Left ventricle myocardium inferior (tissue), 1 donor: ENCODE results near the gene NHS. TPM values are rescaled to one million over a fixed set of nuclear protein-coding genes. Genes with fewer than 3 reads are reported as not detected.
A peak's percentile ranks its signal among the peaks of the same experiment; 100 is the strongest.

Experiments used
- DNase-seq: peaks from one replicate; pipeline ENCODE4 v3.0.0-alpha.2; 2020
- H3K27ac ChIP-seq: fragments of 200-600 bp; replicated peaks from 2 replicates; pipeline ENCODE4 v1.8.0; 2021
- H3K27me3 ChIP-seq: fragments of 200-600 bp; 2 replicates; pipeline ENCODE4 v1.8.0; 2021; ENCODE audit warnings: low read depth
- H3K36me3 ChIP-seq: fragments of 200-600 bp; 2 replicates; pipeline ENCODE4 v1.8.0; 2021
- H3K4me1 ChIP-seq: fragments of 200-600 bp; 2 replicates; pipeline ENCODE4 v1.8.0; 2021
- H3K4me3 ChIP-seq: fragments of 200-600 bp; 2 replicates; pipeline ENCODE4 v1.8.0; 2021; ENCODE audit warnings: mild to moderate bottlenecking, moderate library complexity
- H3K9me3 ChIP-seq: fragments of 200-600 bp; replicated peaks from 2 replicates; pipeline ENCODE4 v1.8.0; 2021
- intact Hi-C: fragments of 100-400 bp; cut with micrococcal nuclease; formaldehyde crosslinking; loops from one replicate; pipeline ENCODE4 v1.11.0; 2022
- total RNA-seq: library from RNA; stranded (reverse); fragmentation: NEBNext Ultra II Directional; extraction: Animal tissue kit (Norgen Biotek cat#: 25700); gene quantifications from one replicate; pipeline ENCODE4 v1.2.1, GENCODE V29; 2021
- TF ChIP-seq, protein P1 (sequence below): fragments of 200-600 bp; IDR thresholded peaks from 2 replicates; pipeline ENCODE4 v1.8.0; 2021; ENCODE audit warnings: antibody characterized with exemption, mild to moderate bottlenecking, borderline replicate concordance
- donor health status: DM: no; HTN: yes; CAD: no; lungs with severe emphysema.

Gene NHS
- total RNA-seq, 1 donor from 2014 or later: 1.0 TPM

DNA sequence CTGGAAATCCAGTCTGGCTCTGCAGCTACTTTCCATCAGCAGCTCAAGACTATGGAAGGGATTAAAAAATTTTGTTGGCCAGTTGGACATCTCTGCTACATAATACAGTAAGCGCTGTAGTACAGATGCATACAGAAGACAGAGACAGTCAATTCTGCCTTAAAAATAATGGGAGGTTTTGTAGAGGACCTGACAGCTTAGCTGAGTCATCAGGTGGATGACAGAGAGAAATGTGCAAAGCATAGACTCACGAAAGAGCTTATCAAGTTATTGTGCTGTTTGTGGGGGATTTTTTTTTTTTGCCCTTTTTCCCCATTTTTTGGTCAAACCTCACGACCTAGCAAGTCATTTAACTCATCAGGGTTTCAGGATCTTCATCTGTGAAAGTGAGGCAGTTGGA is 213.3 kb downstream of the NHS start:
- Histone ChIP-seq H3K4me3 (no peak overlapping the region), H3K36me3 (no peaks in the 10 kb centered on the region), H3K27ac (no peak overlapping the region), H3K9me3 (no peaks in the 10 kb centered on the region), H3K4me1 (peaks cover 18% of the 10 kb centered on the region), H3K27me3 (no peaks in the 10 kb centered on the region)
- TF ChIP-seq, protein P1, sequence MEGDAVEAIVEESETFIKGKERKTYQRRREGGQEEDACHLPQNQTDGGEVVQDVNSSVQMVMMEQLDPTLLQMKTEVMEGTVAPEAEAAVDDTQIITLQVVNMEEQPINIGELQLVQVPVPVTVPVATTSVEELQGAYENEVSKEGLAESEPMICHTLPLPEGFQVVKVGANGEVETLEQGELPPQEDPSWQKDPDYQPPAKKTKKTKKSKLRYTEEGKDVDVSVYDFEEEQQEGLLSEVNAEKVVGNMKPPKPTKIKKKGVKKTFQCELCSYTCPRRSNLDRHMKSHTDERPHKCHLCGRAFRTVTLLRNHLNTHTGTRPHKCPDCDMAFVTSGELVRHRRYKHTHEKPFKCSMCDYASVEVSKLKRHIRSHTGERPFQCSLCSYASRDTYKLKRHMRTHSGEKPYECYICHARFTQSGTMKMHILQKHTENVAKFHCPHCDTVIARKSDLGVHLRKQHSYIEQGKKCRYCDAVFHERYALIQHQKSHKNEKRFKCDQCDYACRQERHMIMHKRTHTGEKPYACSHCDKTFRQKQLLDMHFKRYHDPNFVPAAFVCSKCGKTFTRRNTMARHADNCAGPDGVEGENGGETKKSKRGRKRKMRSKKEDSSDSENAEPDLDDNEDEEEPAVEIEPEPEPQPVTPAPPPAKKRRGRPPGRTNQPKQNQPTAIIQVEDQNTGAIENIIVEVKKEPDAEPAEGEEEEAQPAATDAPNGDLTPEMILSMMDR: no peak
- DNase-seq: no peak
- intact Hi-C loops: no loop called here

DNA sequence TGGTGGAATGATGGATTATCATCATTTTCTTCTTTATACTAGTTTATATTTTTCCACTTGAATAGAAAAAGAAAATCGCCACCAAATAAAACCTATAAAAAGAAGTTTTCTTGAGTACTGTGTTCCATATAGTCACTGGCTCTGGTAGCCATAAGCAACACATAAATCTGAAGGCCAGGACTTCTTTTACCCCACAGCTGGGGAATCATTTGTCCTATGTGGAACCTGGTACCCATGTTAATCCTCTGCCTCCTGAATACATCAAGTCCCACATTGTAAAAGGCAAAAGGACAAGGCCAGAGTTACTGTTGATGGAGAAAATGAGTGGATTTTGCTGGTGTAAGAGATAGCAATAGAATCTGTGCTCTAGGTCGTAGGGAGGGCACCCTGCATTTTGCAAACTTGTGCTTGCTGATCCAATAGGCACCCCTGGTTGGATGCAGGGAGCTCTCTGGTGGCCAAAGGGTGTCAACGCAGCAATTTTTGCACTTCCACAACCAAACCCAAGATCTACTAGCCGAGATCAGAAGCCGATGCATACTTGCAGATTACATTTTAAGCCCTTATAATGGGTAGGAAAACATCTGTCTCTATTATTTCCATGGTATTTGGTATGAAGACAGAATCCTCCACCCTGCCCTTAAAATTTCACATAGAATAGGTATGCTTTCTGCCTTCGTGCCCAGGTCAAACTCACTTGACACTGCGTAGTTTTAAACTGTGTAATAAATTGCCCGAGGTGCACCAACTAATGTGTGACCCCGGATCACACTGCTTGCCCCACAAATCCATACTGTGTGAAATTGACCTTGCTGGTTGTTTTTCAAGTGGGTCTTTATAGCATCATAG is 216.1 kb downstream of the NHS start:
- no peaks in the 10 kb centered on the region for H3K9me3 ChIP-seq
- DNase-seq: peak; percentile 24
- intact Hi-C loops: loop anchor here (5.0 kb wide), 1 partner anchor 54 kb away; no protein-coding TSS in a partner anchor
- H3K27me3 ChIP-seq: no peaks in the 10 kb centered on the region
- H3K4me3 ChIP-seq: peak overlapping the region; percentile 33
- TF ChIP-seq, protein P1: peak; percentile 73
- H3K36me3 ChIP-seq: no peaks in the 10 kb centered on the region
- peak overlapping the region; percentile 34 for H3K27ac ChIP-seq
- H3K4me1 ChIP-seq: peaks cover 14% of the 10 kb centered on the region

DNA sequence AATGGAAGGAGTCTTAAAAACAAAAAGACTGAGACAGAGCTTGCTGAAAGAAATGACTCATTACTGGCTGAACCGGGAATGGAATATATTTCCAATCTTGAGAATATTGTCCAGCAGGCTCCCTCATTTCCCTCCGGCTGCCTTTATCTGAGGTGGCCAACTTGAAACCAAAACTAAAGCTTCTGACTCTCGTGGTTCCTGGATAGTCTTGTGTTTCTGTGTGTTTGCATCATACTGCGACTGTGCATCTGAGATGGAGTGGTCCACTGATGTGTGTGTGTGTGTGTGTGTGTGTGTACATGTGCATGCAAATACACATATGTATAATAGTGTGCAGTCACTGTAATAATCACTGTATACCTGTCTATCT is 216.7 kb downstream of the NHS start:
- no peaks in the 10 kb centered on the region for H3K36me3 ChIP-seq
- H3K27me3 ChIP-seq: no peaks in the 10 kb centered on the region
- peaks cover 14% of the 10 kb centered on the region for H3K4me1 ChIP-seq
- intact Hi-C loops: loop anchor here (5.0 kb wide), 1 partner anchor 54 kb away; no protein-coding TSS in a partner anchor
- TF ChIP-seq, protein P1: no peak
- no peaks in the 10 kb centered on the region for H3K9me3 ChIP-seq
- H3K4me3 ChIP-seq: no peak overlapping the region
- peak overlapping the region; percentile 34 for H3K27ac ChIP-seq
- no peak for DNase-seq

DNA sequence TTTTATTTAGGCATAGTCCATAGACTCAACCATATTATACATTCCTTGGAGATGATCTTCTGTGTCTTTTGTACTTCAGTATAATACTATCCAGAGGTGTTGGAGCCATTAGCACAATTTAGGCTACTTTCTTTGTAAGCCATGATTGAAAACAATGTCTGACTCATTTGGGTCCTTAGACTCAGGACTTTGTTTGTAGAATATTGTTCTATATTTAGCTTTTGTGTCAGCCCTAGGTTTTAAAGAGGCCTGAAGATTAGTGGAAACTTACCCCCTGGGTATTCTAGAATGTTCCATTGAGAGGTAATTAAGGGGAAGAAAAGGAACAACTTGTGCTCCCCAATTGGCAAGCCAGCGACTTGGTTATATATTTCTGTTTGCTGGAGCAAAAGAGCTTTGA is 217.1 kb downstream of the NHS start:
- Histone ChIP-seq H3K27me3 (no peaks in the 10 kb centered on the region), H3K4me1 (peaks cover 14% of the 10 kb centered on the region), H3K4me3 (no peak overlapping the region), H3K36me3 (no peaks in the 10 kb centered on the region), H3K9me3 (no peaks in the 10 kb centered on the region), H3K27ac (peak overlapping the region; percentile 34)
- no peak for DNase-seq
- intact Hi-C loops: loop anchor here (5.0 kb wide), 1 partner anchor 55 kb away; no protein-coding TSS in a partner anchor
- TF ChIP-seq, protein P1: no peak

DNA sequence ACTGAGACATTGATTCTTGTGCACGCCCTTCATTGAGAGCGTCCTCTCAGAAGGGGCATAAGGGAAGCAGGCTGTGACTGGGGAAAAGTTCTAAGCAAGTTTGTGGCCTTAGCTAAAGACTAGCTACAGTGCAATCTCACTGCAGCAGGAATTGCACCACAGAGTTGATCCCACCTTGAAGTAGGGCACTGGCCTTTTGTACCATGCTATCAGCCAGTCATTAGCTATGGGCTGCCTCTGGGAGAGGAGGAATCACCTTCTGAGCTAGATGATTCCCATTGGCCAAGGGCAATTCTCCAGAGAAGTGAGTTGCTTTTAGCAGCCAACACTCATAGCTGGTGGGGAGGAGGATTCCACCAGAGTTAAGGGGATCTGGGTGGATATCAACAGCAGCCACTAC is 219.7 kb downstream of the NHS start:
- Histone ChIP-seq H3K36me3 (no peaks in the 10 kb centered on the region), H3K9me3 (no peaks in the 10 kb centered on the region), H3K4me3 (no peak overlapping the region), H3K27ac (no peak overlapping the region), H3K4me1 (peaks cover 32% of the 10 kb centered on the region), H3K27me3 (no peaks in the 10 kb centered on the region)
- no peak for DNase-seq
- TF ChIP-seq, protein P1: no peak
- intact Hi-C loops: loop anchor here (5.0 kb wide), 1 partner anchor 57 kb away; no protein-coding TSS in a partner anchor
